NOMO-1 (cell line): ENCODE measurements around the gene PLEKHG3.

ENCODE experiments used
- DNase-seq, 2 experiments: peaks; one replicate each; lab custom pipeline; 2025; ENCODE audit not compliant: unreplicated experiment in 2 of 2; lab: John Stamatoyannopoulos, UW

PLEKHG3 gene

DNA sequence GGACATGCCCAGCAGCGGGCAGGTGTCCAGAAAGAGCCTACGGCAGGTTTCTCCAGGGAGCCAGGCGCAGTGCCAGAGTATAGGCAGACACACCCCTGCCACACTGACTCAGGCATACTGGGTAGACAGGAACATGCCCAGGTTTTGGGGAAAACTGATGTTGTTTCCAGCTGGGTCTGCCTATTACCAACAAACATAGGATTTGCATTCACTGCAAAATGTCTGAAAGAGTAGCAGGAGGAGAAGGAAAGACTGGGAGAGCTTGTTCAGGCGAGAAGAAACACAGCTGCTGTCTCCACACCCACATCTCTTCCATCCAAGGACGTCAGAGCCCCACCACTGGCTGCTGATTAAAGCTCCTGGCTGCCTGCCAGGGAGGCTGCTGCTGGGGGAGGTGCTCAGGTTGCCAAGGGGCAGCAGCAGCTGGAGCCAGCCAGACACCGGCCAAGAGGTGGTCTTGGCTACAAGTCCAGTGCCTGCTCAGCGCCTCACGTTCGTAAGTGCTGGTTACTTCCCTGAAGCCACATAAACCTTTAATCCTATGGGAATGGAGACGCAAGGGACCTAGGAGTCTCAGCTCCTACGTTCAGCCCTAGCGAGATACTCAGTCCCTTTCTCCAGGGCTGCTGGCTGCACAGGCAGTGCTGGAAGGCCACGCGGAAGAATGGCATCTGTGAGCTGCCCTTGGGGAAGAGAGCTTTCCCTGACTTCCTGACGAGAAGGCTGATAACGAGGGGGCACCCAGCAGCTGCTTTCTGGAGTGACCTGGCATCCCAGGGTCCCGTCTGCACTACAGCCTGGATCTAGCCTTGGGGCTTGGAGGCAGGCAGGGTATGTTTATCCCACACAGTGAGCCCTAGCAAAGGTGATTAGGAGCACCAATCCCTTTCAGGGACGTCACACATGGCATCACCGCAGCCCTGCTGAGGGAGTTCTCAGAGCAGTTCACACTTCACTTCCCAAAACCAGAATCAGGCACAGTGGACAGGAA, 58.1 kb downstream of the PLEKHG3 start:
- peak in 1 of 2 experiments; percentile 12 for DNase-seq

DNA sequence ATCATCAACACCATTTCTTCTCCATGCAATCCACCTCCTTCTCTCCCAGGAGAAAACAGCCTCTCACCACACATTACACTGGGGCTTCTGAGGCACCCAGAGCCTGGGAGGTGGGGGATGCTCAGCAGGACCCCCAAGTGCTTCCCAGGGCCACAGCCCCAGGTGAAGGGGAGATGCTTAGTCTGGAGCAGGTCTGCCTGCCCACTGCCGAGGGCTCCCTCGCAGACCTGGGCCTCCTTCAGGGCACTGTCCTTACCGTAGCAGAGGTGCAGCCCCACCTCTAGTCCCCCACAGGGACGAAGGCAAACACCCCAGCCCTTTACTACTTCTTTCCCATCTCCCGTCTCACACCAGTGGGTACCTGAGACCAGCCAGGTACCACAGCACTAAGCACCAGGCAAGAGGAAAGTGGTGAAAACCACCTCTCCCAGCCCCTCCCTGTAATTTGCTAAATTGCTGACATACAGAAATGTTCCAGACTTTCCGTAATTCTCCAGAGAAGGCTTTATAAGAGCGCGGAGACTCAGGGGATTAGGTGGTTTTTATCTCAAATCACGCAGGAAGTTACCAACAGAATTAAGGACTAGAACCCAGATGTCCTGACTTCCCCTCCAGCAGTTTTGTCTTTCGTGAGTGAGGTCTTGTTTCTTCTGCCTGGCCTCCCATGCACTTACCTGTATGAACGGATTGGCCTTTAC, 59.0 kb downstream of the PLEKHG3 start:
- no peak for DNase-seq

DNA sequence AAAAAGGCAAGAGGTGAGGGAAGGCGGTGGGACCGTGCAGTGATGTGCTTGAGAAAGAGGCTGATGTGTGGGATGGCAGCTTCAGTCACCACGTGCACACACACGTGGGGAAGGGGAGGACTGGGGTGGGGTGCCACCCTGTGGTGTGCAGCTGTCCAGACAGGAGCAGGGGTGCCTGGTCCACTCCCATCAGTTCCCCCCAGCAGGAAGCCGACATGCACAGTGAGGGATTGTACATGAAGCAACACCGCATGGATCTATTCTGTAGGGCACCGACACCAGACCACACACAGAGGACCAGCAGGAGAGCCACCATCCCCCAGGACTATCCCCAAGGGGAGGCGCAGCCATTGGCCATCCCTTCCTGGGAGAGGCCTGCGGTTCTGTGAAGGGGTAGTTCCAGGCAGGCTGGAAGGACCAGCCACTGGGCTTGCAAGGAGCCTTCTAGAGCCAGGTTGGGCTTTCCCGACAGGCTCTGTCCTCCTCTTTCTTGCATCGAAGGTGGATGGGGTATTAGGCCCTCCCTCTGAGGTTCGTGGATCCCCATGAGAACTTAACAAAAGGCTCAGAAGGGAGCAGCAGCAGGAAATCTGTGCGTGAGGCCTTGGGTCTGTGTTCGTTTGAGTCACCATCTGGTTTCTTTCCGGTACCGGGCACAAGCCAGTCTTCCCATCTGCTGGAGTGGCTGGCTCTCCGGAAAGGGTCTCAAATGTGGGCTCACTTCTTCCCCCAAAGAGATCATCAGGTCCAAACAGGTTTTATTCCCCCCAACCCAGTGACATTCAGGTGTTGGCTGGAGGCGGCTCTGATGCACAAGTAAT, 59.8 kb downstream of the PLEKHG3 start:
- DNase-seq, result no peak

DNA sequence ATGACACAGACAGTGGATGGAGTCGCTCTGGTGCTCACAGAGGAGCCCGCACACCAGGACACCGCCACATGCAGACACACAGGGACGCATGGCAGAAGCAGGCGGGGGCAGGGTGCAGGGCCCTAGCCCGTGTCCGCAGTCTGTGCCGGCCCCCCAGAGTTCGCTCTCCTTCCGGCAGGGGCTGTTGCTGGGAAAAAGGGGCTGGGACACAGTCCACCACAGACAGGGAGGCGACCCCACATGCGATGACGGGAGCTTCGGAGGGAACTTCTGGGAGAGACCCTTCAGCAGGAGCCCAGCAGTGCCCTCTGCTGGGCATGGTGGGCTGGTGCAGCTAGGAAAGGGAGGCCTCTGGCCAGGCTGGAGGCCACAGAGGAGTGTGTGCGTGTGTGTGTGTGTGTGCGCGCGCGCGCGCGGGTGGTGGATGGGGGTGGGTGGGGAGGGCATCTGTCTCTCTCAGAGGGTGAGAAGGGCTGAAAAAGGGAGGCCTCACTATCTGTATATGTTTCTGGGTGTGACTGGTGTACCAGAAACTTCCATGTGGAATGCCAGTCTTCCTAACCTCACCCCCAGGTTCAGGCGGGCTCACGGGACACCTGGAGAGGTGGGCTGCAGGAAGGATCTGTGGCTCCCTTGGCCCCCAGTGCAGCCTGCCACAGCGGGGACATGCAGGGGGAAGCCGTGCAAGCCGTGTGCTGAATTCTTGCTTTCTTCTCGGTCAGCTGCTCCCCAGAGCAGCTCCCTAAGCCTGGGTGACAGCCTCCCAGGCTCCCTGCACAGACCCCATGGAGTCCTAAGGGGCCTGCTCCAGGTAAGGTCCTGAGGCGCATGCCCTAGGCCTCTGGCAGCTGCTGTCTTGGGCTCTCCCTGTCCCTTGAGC, 60.7 kb downstream of the PLEKHG3 start:
- peak; percentile 46 to 63 for DNase-seq

DNA sequence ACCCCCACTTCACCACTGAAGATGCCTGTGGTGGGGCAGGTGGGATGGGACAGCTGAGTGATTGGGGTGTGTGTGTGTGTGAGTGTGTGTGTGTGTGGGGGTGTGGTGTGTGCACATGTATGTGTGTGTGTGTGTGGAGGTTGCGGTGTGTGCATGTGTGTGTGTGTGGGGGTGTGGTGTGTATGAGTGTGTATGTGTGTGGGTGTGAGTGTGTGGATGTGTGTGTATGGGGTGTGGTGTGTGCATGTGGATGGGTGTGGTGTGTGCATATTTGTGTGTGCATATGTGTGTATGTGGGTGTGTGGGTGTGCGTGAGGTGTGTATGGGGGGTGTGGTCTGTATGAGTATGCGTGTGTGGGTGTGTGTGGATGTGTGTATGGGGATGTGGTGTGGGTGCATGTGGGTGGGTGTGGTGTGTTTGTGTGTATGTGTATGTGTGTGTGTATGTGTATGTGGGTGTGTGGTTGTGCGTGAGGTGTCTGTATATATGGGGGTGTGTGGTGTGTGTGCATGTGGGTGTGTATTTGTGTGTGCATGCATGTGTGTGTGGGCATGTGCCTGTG, 61.6 kb downstream of the PLEKHG3 start:
- DNase-seq, result no peak

DNA sequence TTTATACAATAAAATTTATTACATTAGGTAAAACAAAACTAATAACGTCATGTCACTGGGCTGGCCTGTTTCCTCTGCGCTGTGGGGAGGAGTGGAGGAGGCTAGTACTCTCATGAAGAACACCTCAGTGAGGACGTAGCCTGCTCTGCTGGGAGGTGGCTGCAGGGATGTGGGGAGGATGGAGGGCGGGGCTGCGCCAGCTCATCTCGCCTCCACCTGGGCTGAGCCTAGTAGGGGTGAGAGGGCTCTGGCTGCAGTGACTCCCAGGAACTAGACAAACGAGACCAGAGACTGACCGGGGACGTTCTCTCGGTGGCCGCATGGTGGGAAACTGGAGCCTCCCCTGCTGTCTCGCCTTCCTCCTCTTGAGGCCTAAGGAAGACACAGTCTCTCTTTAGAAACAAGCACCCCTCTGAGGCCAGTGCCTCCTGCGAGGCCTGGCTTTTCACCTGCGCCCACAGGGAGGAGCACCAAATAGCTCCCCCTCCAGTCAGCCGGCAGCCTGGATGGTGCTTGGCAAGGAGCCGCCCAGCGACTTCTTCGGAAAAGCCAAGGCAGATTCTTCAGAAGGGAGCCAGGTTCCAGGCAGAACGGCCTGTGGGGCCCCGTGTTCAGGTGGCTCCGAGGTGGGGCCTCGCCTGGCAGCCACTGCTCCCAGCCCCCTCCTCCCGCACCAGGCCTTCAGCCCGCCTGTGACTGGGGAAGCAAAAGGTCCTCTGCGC, 62.4 kb downstream of the PLEKHG3 start:
- DNase-seq, result no peak

DNA sequence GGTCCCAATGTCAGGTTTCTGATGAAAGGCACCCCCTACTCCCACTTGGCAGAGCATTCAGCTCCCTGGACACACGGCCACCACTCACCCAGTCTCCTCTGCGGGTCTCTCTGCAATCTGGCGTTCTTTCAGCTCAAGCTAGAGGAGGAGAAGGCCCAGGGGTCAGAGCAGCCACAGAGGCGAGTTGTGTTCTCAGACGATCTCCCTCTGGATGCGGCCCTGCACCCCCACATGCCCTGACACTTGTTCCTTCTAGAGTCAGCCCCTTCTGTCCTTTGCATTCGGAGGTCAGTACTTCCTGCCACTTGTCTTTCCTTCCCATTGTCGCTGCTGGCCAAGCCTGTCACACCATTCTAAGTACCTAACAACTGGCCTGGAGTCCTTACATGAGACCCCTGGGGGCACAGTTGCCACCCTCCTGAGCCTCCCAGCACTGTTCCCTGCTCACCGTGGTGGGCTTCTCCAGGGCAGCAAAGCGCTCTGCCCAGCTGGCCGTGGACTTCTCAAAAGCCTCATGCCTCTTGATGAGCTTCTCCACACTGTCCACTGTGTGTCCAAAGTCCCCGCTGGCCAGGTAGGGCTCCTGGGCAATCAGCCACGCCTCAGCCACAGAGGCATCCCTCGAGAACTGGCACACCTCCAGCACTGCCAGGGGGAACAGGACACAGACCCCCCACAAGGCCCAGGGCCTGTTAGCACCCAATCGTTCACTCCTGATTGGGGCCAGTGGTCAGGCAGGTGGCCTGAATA, 63.2 kb downstream of the PLEKHG3 start:
- DNase-seq, result no peak

DNA sequence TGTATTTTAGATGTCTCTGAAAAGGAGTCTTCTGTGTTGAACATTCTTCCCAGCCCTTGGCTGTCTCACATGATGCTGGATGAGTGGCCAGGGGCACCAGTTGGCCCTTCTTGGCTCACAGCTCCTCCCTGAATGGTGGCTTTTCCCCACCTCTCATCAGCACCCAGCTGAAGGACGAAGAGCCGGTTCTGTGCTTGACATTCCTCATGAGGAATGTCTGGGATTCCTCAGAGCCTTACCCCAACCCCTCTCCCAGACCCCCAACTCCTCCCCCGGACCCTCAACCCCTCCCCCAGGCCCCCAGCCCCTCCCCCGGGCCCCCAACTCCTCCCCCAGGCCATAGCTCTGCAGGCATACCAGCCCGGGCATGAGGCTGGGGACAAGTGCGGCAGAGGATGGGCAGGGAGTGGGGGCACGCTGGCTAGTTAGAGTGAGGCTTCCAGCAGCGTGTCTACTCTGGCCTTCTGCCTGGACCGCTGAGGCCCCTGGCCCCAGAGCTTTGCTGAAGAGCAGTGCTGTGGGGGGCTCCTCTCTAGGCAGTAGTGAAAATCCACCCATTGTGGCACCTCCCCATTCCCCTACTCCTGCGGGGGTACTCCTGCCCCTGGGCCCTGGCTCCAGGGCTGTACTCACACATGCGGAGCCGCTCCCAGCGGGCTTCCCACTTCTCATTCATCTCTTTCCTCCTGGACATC, 64.3 kb downstream of the PLEKHG3 start:
- no peak for DNase-seq

DNA sequence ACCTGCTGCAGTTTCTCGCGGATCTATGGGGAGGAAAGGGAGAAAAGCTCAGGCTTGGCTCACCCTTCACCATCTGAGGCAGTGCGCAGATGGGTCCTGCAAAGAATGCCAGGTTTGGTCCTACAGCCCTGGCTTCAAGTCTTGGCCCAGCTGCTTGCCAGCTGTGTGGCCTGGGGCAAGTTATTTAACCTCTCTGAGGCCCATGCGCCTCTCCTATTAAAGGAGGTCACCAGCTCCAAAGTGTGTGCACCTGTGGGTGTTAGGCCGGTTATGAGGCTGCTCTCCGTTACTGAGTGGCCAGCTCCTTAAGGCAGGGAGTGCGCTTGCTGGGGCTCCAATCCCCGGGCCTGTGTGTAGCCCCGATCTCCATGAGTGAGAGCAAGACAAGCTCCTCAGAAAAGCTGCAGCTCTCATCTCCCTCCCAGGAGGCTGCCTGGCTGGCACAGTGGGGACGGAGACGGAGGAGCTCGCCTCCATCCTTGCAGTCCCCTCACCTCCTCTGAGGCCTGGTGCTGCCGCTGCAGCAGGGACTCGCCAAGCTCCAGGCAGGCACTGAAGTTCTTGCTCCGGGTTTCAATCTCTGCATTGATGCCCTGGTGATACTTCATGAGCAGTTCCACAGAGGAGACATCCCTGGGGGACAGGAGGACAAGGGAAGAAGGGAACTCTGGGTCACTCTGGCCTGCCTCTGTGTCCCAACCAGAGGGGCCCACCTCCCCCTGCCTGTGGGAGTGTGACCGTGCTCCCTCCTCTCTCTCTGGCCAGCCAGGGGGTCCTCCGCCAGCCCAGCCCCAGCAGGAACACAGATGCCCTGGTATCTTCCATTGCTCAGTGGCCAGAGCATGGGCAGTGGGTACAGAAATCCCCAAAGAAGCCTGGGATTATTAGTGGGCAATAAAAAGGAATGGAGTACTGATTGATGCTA, 65.1 kb downstream of the PLEKHG3 start:
- no peak for DNase-seq

DNA sequence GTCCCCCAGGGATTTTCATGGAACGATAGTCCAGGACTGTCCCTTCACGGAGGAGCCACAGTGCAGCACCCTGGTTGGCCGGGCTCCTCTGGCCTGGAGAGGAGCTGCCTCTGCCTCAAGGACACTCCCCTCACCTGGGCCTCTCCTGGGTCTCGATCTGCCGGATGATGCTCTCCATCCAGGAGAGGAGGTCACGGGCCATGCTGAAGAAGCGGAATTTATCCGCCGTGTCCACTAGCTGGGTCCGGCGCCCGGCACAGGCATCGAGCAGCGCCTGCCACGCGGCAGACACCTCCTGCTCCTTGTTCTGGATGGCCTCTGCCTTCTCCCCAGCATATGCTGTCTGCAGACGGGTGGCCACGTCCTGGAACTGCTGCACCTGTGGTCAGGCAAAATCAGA, 66.5 kb downstream of the PLEKHG3 start:
- no peak for DNase-seq

DNA sequence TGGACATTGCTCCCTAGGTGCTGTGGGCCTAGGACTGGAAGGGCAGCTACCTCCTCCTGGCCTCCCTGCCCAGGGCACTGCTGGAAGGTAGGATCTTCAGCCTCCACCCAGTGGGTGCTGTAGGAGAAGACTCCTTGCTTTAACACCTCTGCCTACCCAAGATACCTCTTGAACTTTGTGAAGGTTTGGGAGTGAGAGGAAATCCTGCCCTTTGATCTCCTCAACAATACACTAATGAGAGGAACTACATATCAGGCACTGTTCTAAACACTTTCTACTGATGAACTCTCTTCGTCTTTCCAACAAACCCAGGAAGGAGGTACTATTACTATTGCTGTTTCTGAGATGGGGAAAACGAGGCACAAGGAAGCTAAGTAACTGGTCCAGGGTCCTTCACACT, 66.9 kb downstream of the PLEKHG3 start:
- no peak for DNase-seq

DNA sequence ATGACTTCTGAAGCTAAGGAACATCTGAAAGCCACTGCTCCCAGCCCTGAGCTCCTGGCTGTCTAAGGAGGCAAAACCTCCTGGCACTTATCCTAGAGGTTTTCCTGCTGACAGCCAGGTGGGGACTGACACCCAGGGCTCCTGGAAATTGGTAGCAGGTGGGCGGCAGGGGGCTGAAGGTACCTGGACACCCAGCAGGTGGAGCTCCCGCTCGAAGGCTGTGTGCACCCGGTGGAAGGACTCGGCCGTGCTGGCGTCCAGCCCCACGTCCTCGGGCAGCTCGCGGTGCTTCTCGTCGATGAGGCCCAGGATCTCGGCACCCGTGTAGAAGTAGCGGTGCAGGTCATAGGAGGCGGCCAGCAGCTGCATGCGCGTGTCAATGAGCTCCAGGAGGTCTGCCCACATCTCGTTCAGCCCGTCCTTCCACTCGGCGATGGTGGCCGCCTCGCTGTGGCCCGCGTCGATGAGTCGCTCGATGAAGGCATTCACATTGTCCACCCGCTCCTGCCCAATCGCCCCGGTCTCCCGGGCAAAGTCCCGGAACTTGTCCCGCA, 68.2 kb downstream of the PLEKHG3 start:
- DNase-seq, result no peak

DNA sequence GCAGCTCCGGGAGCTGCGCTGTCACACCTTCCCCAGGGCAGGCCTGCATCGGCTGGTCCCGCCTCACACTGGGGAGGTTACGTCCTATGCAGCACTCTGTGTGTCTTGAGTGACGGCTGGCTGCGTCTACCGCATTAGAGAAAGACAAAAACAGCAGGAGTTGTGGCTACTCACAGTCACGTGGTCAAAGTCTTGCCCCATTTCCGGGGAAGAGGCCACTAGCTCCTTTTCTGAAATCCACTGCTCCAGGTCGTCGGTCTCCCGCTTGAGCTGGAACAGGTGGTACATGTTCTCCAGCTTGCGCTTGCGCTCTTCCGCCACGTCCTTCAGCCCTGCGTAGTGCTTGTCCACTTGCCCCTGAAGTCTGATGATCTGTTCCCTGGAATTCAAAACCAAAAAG, 68.8 kb downstream of the PLEKHG3 start:
- no peak for DNase-seq

DNA sequence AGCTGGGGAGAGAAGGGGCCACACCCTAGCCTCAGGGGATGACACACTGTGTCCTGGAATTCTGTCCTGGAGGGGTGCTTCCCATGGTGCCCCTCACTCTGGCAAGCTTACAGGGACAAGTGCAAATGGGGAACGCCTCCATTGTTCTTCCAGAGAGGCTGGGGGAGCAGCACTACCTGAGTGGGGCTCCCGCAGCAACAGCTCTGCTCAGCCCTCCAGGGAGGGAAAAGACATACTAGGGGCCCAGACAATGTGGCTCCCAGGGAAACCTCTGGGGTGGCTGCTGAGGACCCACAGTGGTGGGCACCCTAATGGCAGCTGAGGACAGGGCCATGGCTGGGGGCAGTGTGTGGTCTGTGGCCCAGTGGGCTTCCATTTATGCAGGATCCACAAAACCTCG, 69.4 kb downstream of the PLEKHG3 start:
- DNase-seq, result no peak

DNA sequence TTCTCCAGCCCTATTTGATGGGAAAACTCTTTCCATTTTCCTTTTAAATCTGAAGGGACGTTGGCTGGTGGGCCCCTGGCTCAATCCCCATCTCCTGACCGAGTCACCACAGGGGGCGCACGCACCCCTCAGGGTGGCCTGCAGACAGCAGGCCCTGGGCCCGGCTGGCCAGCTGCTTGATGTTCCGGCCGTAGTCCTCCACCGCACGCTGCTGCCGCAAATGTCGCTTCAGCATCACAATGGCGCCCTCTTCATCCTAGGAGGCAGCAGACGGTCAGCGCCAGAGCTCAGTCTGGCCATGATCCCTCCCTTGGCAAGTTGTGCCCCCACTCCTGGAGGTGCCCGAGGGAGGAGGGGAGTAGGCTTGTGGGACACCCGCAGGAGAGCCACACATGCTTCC, 70.0 kb downstream of the PLEKHG3 start:
- no peak for DNase-seq

DNA sequence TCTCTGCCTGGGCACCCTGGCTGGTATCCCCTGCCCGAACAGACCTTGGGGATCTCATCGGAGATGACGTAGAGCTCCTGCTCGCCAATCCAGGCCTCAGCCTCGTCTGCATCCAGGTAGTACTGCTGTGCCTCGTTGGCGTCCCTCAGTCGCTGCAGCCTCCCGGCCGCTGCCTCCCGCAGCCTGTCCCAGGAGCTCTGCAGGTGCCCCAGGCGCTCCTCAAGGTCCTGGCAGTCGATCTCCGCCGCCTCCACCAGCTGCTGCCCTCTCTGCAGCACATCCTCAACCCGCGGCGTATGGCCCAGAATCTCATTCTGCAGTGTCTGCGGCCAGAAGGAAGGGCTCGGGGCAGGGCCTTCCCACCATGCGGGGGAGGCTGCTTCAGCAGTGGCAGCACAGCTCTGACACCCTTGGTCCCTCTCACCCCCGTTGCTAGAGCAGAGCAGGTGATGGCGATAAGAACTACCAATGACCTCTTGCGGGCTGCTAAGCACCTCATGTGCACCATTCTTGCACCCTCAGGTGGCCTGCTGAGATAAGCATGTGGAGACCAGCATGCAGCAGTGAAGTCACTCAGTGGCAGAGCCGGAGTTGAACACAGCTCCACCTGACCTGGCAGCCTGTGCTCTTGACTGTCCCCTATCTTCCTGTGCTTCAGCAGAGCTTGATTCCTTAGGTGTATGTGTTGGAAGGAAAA, 71.0 kb downstream of the PLEKHG3 start:
- no peak for DNase-seq
